GM12878 (cell line): ENCODE measurements around the gene TUBB4B. TPM values are rescaled to one million over a fixed set of nuclear protein-coding genes. Genes with fewer than 3 reads are reported as not detected.

Experiments
- ATAC-seq: fragments of 200-7000 bp; cut with Tn5 transposase; 3 replicates; pipeline ENCODE4 v1.9.1; 2020; ENCODE audit warnings: mild to moderate bottlenecking, moderate library complexity
- BruUV-seq: library from RNA; stranded (reverse); fragments of 400-500 nt; replicated peaks from 2 replicates; lab custom pipeline; 2021; lab: Mats Ljungman, UMichigan
- CTCF ChIA-PET: fragments of 300-600 bp; sonication (Branson Sonifier 250); formaldehyde crosslinking; extraction: SDS; loops from one replicate; lab custom pipeline; 2021; ENCODE audit warnings: inconsistent platforms; lab: Yijun Ruan, JAX
- POLR2A ChIA-PET: fragments of 350-600 bp; formaldehyde crosslinking; extraction: SDS; loops from one replicate; lab custom pipeline; 2021; ENCODE audit warnings: inconsistent platforms; lab: Charles Lee
- RAD21 ChIA-PET: fragments of 300-600 bp; sonication (Branson Sonifier 250); formaldehyde crosslinking; loops from one replicate; lab custom pipeline; 2023; ENCODE audit warnings: antibody characterized with exemption; ENCODE audit not compliant: unreplicated experiment; lab: Charles Lee
- SMC1A ChIA-PET: fragments of 300-600 bp; sonication (Branson Sonifier 250); formaldehyde crosslinking; loops from one replicate; lab custom pipeline; 2023; ENCODE audit not compliant: unreplicated experiment, uncharacterized antibody; lab: Charles Lee
- DNase-seq: peaks from one replicate; pipeline ENCODE4 v3.0.0-alpha.2; 2011; ENCODE audit warnings: low read depth, low spot score
- FAIRE-seq: peaks from 3 replicates; lab custom pipeline; 2011; peaks lifted over from hg19 to GRCh38; lab: Jason Lieb, UNC
- H2AFZ ChIP-seq: 2 replicates; pipeline ENCODE4 v1.6.0; 2011; ENCODE audit warnings: low read depth, low read length, control low read depth; ENCODE audit not compliant: control insufficient read depth
- H3K27ac ChIP-seq: 2 replicates; pipeline ENCODE4 v1.5.1; 2011; ENCODE audit warnings: control low read depth; ENCODE audit not compliant: control insufficient read depth, insufficient read depth
- H3K27me3 ChIP-seq, 2 experiments: replicated peaks in 1 of 2; 2 replicates each; pipeline versions ENCODE4 v1.6.0 to v1.6.1; 2011; ENCODE audit warnings: low read length in 1 of 2; ENCODE audit not compliant: control insufficient read depth in 2 of 2, insufficient read depth in 2 of 2
- H3K36me3 ChIP-seq, 2 experiments: 2 replicates each; pipeline ENCODE4 v1.5.1; 2011; ENCODE audit warnings: low read length in 1 of 2; ENCODE audit not compliant: control insufficient read depth in 2 of 2, insufficient read depth in 2 of 2
- H3K4me1 ChIP-seq: 2 replicates; pipeline ENCODE4 v1.6.1; 2011; ENCODE audit warnings: mild to moderate bottlenecking, low read length, moderate library complexity, mixed read lengths; ENCODE audit not compliant: control insufficient read depth, insufficient read depth
- H3K4me2 ChIP-seq: 2 replicates; pipeline ENCODE4 v1.6.0; 2011; ENCODE audit warnings: control low read depth; ENCODE audit not compliant: control insufficient read depth, insufficient read depth
- H3K4me3 ChIP-seq: fragments of 200-600 bp; sonication (generic); 2 replicates; pipeline ENCODE4 v1.5.1; 2016
- H3K79me2 ChIP-seq: 2 replicates; pipeline ENCODE4 v1.6.0; 2011; ENCODE audit warnings: low read length; ENCODE audit not compliant: control insufficient read depth, insufficient read depth
- H3K9ac ChIP-seq: 2 replicates; pipeline ENCODE4 v1.8.0; 2011; ENCODE audit warnings: low read length, control low read depth, mixed read lengths; ENCODE audit not compliant: control insufficient read depth, insufficient read depth
- H3K9me3 ChIP-seq: replicated peaks from 3 replicates; pipeline ENCODE4 v1.5.1; 2011; ENCODE audit warnings: mild to moderate bottlenecking, low read length; ENCODE audit not compliant: control insufficient read depth, insufficient read depth
- H4K20me1 ChIP-seq: 2 replicates; pipeline ENCODE4 v1.6.0; 2011; ENCODE audit not compliant: control insufficient read depth, insufficient read depth
- CUX1 ChIP-seq: IDR thresholded peaks from 2 replicates; pipeline ENCODE4 v1.6.1; 2012; ENCODE audit warnings: improper control_type of control experiment, low read depth, low read length; ENCODE audit not compliant: insufficient replicate concordance
- FOXM1 ChIP-seq: IDR thresholded peaks from 2 replicates; pipeline ENCODE4 v1.6.1; 2012; ENCODE audit warnings: low read depth, mild to moderate bottlenecking, inconsistent platforms, low read length, moderate library complexity
- NKRF ChIP-seq: fragments of 450-650 bp; conservative IDR thresholded peaks from 2 replicates; pipeline ENCODE4 v1.6.1; 2017; ENCODE audit warnings: mild to moderate bottlenecking, moderate library complexity
- PAX8 ChIP-seq: fragments of 450-650 bp; IDR thresholded peaks from 2 replicates; pipeline ENCODE4 v1.6.1; 2017; ENCODE audit warnings: mild to moderate bottlenecking, moderate library complexity
- SMARCA5 ChIP-seq: fragments of 450-650 bp; IDR thresholded peaks from 2 replicates; pipeline ENCODE4 v1.6.1; 2017; ENCODE audit warnings: mild to moderate bottlenecking
- STAT1 ChIP-seq: fragments of 450-650 bp; conservative IDR thresholded peaks from 2 replicates; pipeline ENCODE4 v1.6.1; 2014; ENCODE audit warnings: antibody characterized with exemption, mild to moderate bottlenecking
- ZNF207 ChIP-seq: fragments of 450-650 bp; IDR thresholded peaks from 2 replicates; pipeline ENCODE4 v1.6.1; 2014; ENCODE audit warnings: antibody characterized with exemption, mild to moderate bottlenecking, borderline replicate concordance
- ZNF274 ChIP-seq: IDR thresholded peaks from one replicate; pipeline ENCODE4 v1.8.0; 2011; ENCODE audit not compliant: insufficient read length, insufficient read depth
- WGBS: methylation state at CpG from one replicate; pipeline ENCODE4 v1.1.6; 2016; ENCODE audit warnings: low lambda C conversion rate; ENCODE audit not compliant: insufficient replicate concordance, insufficient coverage; ENCODE audit errors: missing lambda C conversion rate; 5-methylcytosine and 5-hydroxymethylcytosine counted together
- in situ Hi-C: fragments of 300-500 bp; cut with MboI; formaldehyde crosslinking; loops from 9 replicates; pipeline ENCODE4 v1.14.3; 2018; ENCODE audit warnings: mixed read lengths
- intact Hi-C: fragments of 100-400 bp; cut with micrococcal nuclease; formaldehyde crosslinking; loops from one replicate; pipeline ENCODE4 v1.14.2; 2022; ENCODE audit not compliant: unreplicated experiment
- polyA plus RNA-seq, 11 experiments: library from polyadenylated mRNA; depleted of rRNA in 4 of 11; unstranded in 6 of 11; stranded (reverse) in 5 of 11; fragments of >200 nt; fragmentation: Nextera tagmentation in 4 of 11; fragmentation: Illumina TruSeq in 1 of 11; extraction: Ambion mirVana in 4 of 11; extraction: Trizol in 1 of 11; gene quantifications; 1 replicate in 1 of 11; 2 replicates in 10 of 11; pipeline versions ENCODE4 v1.2.1 to v1.2.3, GENCODE V29; 2011 to 2016; ENCODE audit warnings: inconsistent platforms in 2 of 11, missing spikeins in 2 of 11, low read depth in 1 of 11
- total RNA-seq, 4 experiments: library from RNA; depleted of rRNA in 3 of 4; stranded (reverse); fragments of >200 nt in 3 of 4; fragmentation: Illumina TruSeq in 1 of 4; extraction: Trizol in 1 of 4; gene quantifications; 2 replicates each; pipeline versions ENCODE4 v1.2.1 to v1.2.3, GENCODE V29; 2013 to 2021

The TUBB4B gene
- total and polyA plus RNA-seq, 10 of the 15 experiments (the other 5 are each of a cell fraction or from before 2014, with no cell fraction given): 23.0 to 532 (median 254) TPM

- H2AFZ ChIP-seq: no peak overlapping the region
- ChIA-PET SMC1A (no interaction called here), POLR2A (interaction anchor here (1.2 to 1.6 kb wide), 2 partner anchors 17 to 32 kb away, joined by 4 read pairs; partner anchors contain the start of gene TUBB4B), RAD21 (no interaction called here), CTCF (interaction anchor here (0.9 kb wide), 1 partner anchor 11 kb away, joined by 3 read pairs; no protein-coding TSS in a partner anchor)
- H3K4me3 ChIP-seq: no peak overlapping the region
- H3K27ac ChIP-seq: no peak overlapping the region
- peaks cover 6 to 7% of the 10 kb centered on the region in 2 experiments; a peak in 3 of 4 replicates for H3K36me3 ChIP-seq
- 96% methylated on average over 10 of the region's 13 CpGs for WGBS
- no peaks in the 10 kb centered on the region for H3K27me3 ChIP-seq
- no peaks in the 10 kb centered on the region for H3K9me3 ChIP-seq
- no peak overlapping the region for H3K4me2 ChIP-seq
- BruUV-seq: no TSS peak
- no peak for ATAC-seq
- H3K4me1 ChIP-seq: peaks cover 47% of the 10 kb centered on the region
- no peak for FAIRE-seq
- H4K20me1 ChIP-seq: no peaks in the 10 kb centered on the region
- H3K79me2 ChIP-seq: peaks cover 8% of the 10 kb centered on the region
- TF ChIP-seq STAT1 (no peak), SMARCA5 (no peak), ZNF274 (no peak), PAX8 (no peak), CUX1 (no peak), FOXM1 (no peak), NKRF (no peak), ZNF207 (no peak)
- no peak for DNase-seq
- intact Hi-C loops: no loop called here
- in situ Hi-C loops: no loop called here
- no peak overlapping the region for H3K9ac ChIP-seq
Measured at GRCh38 chr9:137273095-137273490, 32.0 kb downstream of the TUBB4B start.
